Activated CD8-positive, alpha-beta T cell treated with anti-CD3 and anti-CD28 coated beads for 36 hours (primary cell): ENCODE measurements around the gene USP5. TPM values are rescaled to one million over a fixed set of nuclear protein-coding genes. Genes with fewer than 3 reads are reported as not detected.

Experiments
- ATAC-seq: fragments of 200-7000 bp; cut with Tn5 transposase; one replicate; pipeline ENCODE4 v1.10.0; 2021; ENCODE audit warnings: mild to moderate bottlenecking, moderate library complexity
- CTCF ChIA-PET: fragments of 350-600 bp; sonication (Branson Sonifier 250); formaldehyde crosslinking; loops from one replicate; lab custom pipeline; 2021; ENCODE audit warnings: antibody characterized with exemption; lab: Charles Lee
- POLR2A ChIA-PET: fragments of 350-600 bp; sonication (Branson Sonifier 250); formaldehyde crosslinking; loops from one replicate; lab custom pipeline; 2021; ENCODE audit warnings: antibody characterized with exemption; lab: Charles Lee
- DNase-seq: peaks from one replicate; pipeline ENCODE4 v3.0.0-alpha.2; 2020
- H3K27ac Mint-ChIP-seq: one replicate; pipeline ENCODE4 v1.8.0; 2021; ENCODE audit warnings: mild to moderate bottlenecking, mixed read lengths
- H3K27me3 Mint-ChIP-seq: one replicate; pipeline ENCODE4 v1.8.0; 2021; ENCODE audit warnings: mixed read lengths
- H3K36me3 Mint-ChIP-seq: one replicate; pipeline ENCODE4 v1.8.0; 2021; ENCODE audit warnings: low read depth, mixed read lengths
- H3K4me1 Mint-ChIP-seq: one replicate; pipeline ENCODE4 v1.8.0; 2021; ENCODE audit warnings: low read depth, mixed read lengths
- H3K4me3 Mint-ChIP-seq: one replicate; pipeline ENCODE4 v1.8.0; 2021; ENCODE audit warnings: mild to moderate bottlenecking, moderate library complexity, mixed read lengths
- H3K9me3 Mint-ChIP-seq: one replicate; pipeline ENCODE4 v1.8.0; 2021; ENCODE audit warnings: mixed read lengths
- CTCF ChIP-seq: fragments of 200-600 bp; IDR thresholded peaks from one replicate; pipeline ENCODE4 v1.8.0; 2022; ENCODE audit warnings: antibody characterized with exemption, mild to moderate bottlenecking
- intact Hi-C: fragments of 100-400 bp; cut with micrococcal nuclease; formaldehyde crosslinking; loops from one replicate; pipeline ENCODE4 v1.10.0; 2022
- total RNA-seq, 2 experiments: library from RNA; stranded (reverse); gene quantifications; one replicate each; pipeline ENCODE4 v1.2.3, GENCODE V29; 2021

USP5 gene
- total RNA-seq, 2 experiments from 2014 or later = 109 to 112 TPM

DNA sequence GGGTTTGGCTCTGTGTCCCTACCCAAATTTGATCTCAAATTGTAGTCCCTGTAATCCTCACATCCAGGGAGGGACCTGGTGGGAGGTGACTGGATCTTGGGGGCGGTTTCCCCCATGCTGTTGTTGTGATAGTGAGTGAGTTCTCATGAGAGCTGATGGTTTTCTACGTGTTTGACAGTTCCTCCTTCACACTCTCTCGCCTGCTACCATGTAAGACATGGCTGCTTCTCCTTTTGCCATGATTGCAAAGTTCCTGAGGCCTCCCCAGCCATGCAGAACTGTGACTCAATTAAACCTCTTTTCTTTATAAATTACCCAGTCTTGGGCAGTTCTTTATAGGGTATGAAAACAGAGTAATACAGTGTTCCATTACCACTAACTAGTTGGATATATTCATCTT lies 42.4 kb downstream of the USP5 start:
- ATAC-seq (no peak), DNase-seq (no peak)
- H3K4me1 Mint-ChIP-seq = peaks cover 16% of the 10 kb centered on the region
- H3K4me3 Mint-ChIP-seq = no peak overlapping the region
- H3K27ac Mint-ChIP-seq = no peak overlapping the region
- H3K9me3 Mint-ChIP-seq = no peaks in the 10 kb centered on the region
- H3K27me3 Mint-ChIP-seq = no peaks in the 10 kb centered on the region
- H3K36me3 Mint-ChIP-seq = peaks cover 2% of the 10 kb centered on the region
- TF ChIP-seq CTCF = no peak
- CTCF ChIA-PET = no interaction called here
- POLR2A ChIA-PET = interaction anchor here (1.5 to 2.4 kb wide), 2 partner anchors 10 to 18 kb away, joined by 6 to 7 read pairs; partner anchors contain the start of gene LRRC23
- intact Hi-C loops = no loop called here

DNA sequence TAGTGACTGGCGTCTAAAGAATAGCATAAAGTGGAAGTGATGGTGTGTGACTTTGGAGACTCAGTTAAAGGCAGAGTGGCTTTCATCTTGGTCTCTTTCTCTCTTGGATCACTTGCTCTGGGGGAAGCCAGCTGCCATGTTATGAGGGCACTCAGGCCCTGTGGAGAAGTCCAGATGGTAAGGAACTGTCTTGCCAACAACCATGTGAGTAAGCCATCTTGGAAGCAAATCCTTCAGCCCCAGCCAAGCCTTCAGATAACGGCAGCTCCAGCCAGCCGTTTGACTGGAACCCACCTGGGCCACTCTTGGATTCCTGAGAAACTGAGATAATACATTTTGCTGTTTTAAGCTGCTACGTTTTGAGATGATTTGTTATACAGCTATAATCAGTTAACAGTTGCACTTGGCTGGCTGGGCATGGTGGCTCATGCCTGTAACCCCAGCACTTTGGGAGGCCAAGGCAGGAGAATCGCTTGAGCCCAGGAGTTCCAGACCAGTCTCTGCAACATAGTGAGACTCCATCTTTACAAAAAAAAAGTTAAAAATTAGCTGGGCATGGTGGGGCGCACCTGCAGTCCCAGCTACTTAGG lies 45.0 kb downstream of the USP5 start:
- CTCF ChIA-PET = interaction anchor here (0.9 to 4.4 kb wide), 4 partner anchors 24 to 213 kb away, joined by 3 to 19 read pairs (median 4); partner anchors contain the start of gene SPSB2
- H3K36me3 Mint-ChIP-seq = peaks cover 2% of the 10 kb centered on the region
- intact Hi-C loops = no loop called here

GRCh38 chr12:6899427-6899826 lies 47.5 kb downstream of the USP5 start:
- H3K9me3 Mint-ChIP-seq = no peaks in the 10 kb centered on the region
- CTCF ChIA-PET = interaction anchor here (1.7 to 4.4 kb wide), 3 partner anchors 8 to 27 kb away, joined by 5 to 19 read pairs (median 11); partner anchors contain the start of gene SPSB2
- TF ChIP-seq CTCF = no peak
- no peaks in the 10 kb centered on the region for H3K36me3 Mint-ChIP-seq
- peaks cover 12% of the 10 kb centered on the region for H3K4me1 Mint-ChIP-seq
- no peaks in the 10 kb centered on the region for H3K27me3 Mint-ChIP-seq
- intact Hi-C loops = no loop called here
- H3K27ac Mint-ChIP-seq = no peak overlapping the region
- no peak for ATAC-seq
- POLR2A ChIA-PET = interaction anchor here (0.8 to 1.5 kb wide), 4 partner anchors 8 to 44 kb away, joined by 3 to 4 read pairs (median 4); partner anchors contain the start of genes C12orf57 and RNU7-1
- H3K4me3 Mint-ChIP-seq = no peak overlapping the region
- no peak for DNase-seq

More for the DNA sequence above, 45.0 kb downstream of the USP5 start:
- no peaks in the 10 kb centered on the region for H3K27me3 Mint-ChIP-seq
- ATAC-seq (no peak), DNase-seq (no peak)
- no peaks in the 10 kb centered on the region for H3K9me3 Mint-ChIP-seq
- no peak for TF ChIP-seq CTCF
- POLR2A ChIA-PET = interaction anchor here (0.8 to 1.0 kb wide), 2 partner anchors 17 to 30 kb away, joined by 3 to 4 read pairs; no protein-coding TSS in a partner anchor
- H3K4me3 Mint-ChIP-seq = no peak overlapping the region
- no peak overlapping the region for H3K27ac Mint-ChIP-seq
- peaks cover 14% of the 10 kb centered on the region for H3K4me1 Mint-ChIP-seq

GRCh38 chr12:6899837-6900519 lies 48.0 kb downstream of the USP5 start:
- POLR2A ChIA-PET = interaction anchor here (0.8 to 1.5 kb wide), 4 partner anchors 9 to 44 kb away, joined by 3 to 4 read pairs (median 4); partner anchors contain the start of genes C12orf57 and RNU7-1

More at GRCh38 chr12:6899837-6900519, 48.0 kb downstream of the USP5 start:
- no peak overlapping the region for H3K4me3 Mint-ChIP-seq
- peak; percentile 60 for DNase-seq
- H3K4me1 Mint-ChIP-seq = peaks cover 12% of the 10 kb centered on the region
- H3K9me3 Mint-ChIP-seq = no peaks in the 10 kb centered on the region
- intact Hi-C loops = no loop called here
- H3K27me3 Mint-ChIP-seq = no peaks in the 10 kb centered on the region
- H3K27ac Mint-ChIP-seq = no peak overlapping the region
- no peaks in the 10 kb centered on the region for H3K36me3 Mint-ChIP-seq
- no peak for ATAC-seq
- no peak for TF ChIP-seq CTCF
- CTCF ChIA-PET = interaction anchor here (1.7 to 4.4 kb wide), 3 partner anchors 9 to 27 kb away, joined by 5 to 19 read pairs (median 11); partner anchors contain the start of gene SPSB2
